Natural killer cell (primary cell): ENCODE measurements around the gene ONECUT1. TPM values are rescaled to one million over a fixed set of nuclear protein-coding genes. Genes with fewer than 3 reads are reported as not detected.

Experiments
- ATAC-seq, 3 donors: fragments of 150-1000 bp in 2 of 3; fragments of 200-7000 bp in 1 of 3; cut with Tn5 transposase; 1 replicate in 1 of 3; 2 replicates in 2 of 3; pipeline ENCODE4 v1.10.0; 2021; ENCODE audit warnings: mild to moderate bottlenecking in 2 of 3, moderate library complexity in 2 of 3
- DNase-seq, 2 donors: peaks; one replicate each; pipeline versions ENCODE4 v3.0.0 to v3.0.0-alpha.2; 2013 to 2021; ENCODE audit warnings: mixed read lengths in 1 of 2
- H3K27ac ChIP-seq: one replicate; pipeline ENCODE4 v1.5.1; 2013; ENCODE audit warnings: mild to moderate bottlenecking, low read length
- H3K27me3 ChIP-seq: one replicate; pipeline ENCODE4 v1.6.1; 2013; ENCODE audit warnings: low read length; ENCODE audit not compliant: control insufficient read depth, insufficient read depth
- H3K36me3 ChIP-seq: one replicate; pipeline ENCODE4 v1.6.1; 2013; ENCODE audit warnings: low read length; ENCODE audit not compliant: control insufficient read depth, insufficient read depth
- H3K4me1 ChIP-seq: one replicate; pipeline ENCODE4 v1.6.1; 2013; ENCODE audit warnings: low read length; ENCODE audit not compliant: control insufficient read depth, insufficient read depth
- H3K4me3 ChIP-seq: one replicate; pipeline ENCODE4 v1.5.1; 2013; ENCODE audit warnings: low read length
- H3K9me3 ChIP-seq: one replicate; pipeline ENCODE4 v1.6.1; 2013; ENCODE audit warnings: low read length; ENCODE audit not compliant: control insufficient read depth, insufficient read depth
- H3K27ac Mint-ChIP-seq, 2 donors: one replicate each; pipeline ENCODE4 v1.8.0; 2022; ENCODE audit warnings: mild to moderate bottlenecking in 2 of 2, mixed read lengths in 2 of 2, moderate library complexity in 1 of 2
- H3K27me3 Mint-ChIP-seq, 2 donors: one replicate each; pipeline ENCODE4 v1.8.0; 2022; ENCODE audit warnings: low read depth in 2 of 2, mixed read lengths in 2 of 2
- H3K36me3 Mint-ChIP-seq: one replicate; pipeline ENCODE4 v1.8.0; 2022; ENCODE audit warnings: mixed read lengths
- H3K4me1 Mint-ChIP-seq, 2 donors: one replicate each; pipeline ENCODE4 v1.8.0; 2022; ENCODE audit warnings: mixed read lengths in 2 of 2
- H3K4me3 Mint-ChIP-seq: one replicate; pipeline ENCODE4 v1.8.0; 2022; ENCODE audit warnings: mild to moderate bottlenecking, moderate library complexity, mixed read lengths
- H3K9me3 Mint-ChIP-seq, 2 donors: one replicate each; pipeline ENCODE4 v1.8.0; 2022; ENCODE audit warnings: mixed read lengths in 2 of 2
- CTCF ChIP-seq: fragments of 200-600 bp; IDR thresholded peaks from one replicate; pipeline ENCODE4 v1.8.0; 2022; ENCODE audit warnings: antibody characterized with exemption
- WGBS: methylation state at CpG from one replicate; pipeline ENCODE4 v1.1.7; 2013; ENCODE audit warnings: missing lambda C conversion rate; ENCODE audit not compliant: insufficient coverage; 5-methylcytosine and 5-hydroxymethylcytosine counted together
- intact Hi-C: fragments of 100-400 bp; cut with micrococcal nuclease; formaldehyde crosslinking; loops from one replicate; pipeline ENCODE4 v1.14.2; 2022
- total RNA-seq, 4 donors: library from RNA; stranded (reverse); fragments of 120-200 nt in 1 of 4; gene quantifications; one replicate each; pipeline versions ENCODE4 v1.2.3 to v1.2.4, GENCODE V29; 2013 to 2022

Gene ONECUT1
- total RNA-seq, 3 donors from 2014 or later (not counting 1 experiment from before 2014, with no cell fraction given): not detected

GRCh38 chr15:52731004-52731403 lies 59.1 kb downstream of the ONECUT1 start:
- peaks cover 6 to 8% of the 10 kb centered on the region in 2 donors for H3K4me1 Mint-ChIP-seq
- Histone ChIP-seq H3K4me1 (no peaks in the 10 kb centered on the region), H3K27me3 (no peaks in the 10 kb centered on the region), H3K9me3 (no peaks in the 10 kb centered on the region), H3K36me3 (no peaks in the 10 kb centered on the region), H3K4me3 (no peak overlapping the region), H3K27ac (no peak overlapping the region)
- peaks cover 3 to 8% of the 10 kb centered on the region in 2 donors for H3K27me3 Mint-ChIP-seq
- H3K9me3 Mint-ChIP-seq: no peaks in the 10 kb centered on the region
- intact Hi-C loops: loop anchor here (10.0 kb wide), 2 partner anchors 126 to 206 kb away; partner anchors contain the start of gene MYO5A
- ATAC-seq (no peak), DNase-seq (no peak)
- no peak for TF ChIP-seq CTCF
- 63% methylated on average over 3 of the region's 3 CpGs for WGBS
- H3K27ac Mint-ChIP-seq: no peak overlapping the region
- no peaks in the 10 kb centered on the region for H3K36me3 Mint-ChIP-seq
- no peak overlapping the region for H3K4me3 Mint-ChIP-seq

DNA sequence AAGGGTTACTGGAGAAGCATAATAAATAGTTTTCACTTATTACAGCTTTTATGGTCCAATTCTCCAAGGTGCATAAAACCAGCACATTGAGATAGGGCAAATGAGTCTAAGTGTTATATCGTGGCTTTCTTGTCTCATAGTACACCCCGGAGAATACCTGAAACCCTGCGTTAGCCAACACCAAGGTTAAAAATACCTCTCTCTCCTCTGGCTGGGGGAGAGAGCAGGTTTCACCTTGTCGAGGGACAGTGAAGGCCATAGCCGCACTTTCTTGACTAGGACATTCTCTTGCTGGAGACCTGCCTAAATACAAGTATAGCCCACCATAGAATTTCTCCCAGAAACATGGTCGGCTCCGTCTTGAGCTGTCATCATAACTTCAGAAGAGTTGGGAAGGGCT lies 59.5 kb downstream of the ONECUT1 start:
- Histone ChIP-seq H3K27ac (no peak overlapping the region), H3K4me1 (no peaks in the 10 kb centered on the region), H3K36me3 (no peaks in the 10 kb centered on the region), H3K27me3 (no peaks in the 10 kb centered on the region), H3K4me3 (no peak overlapping the region), H3K9me3 (no peaks in the 10 kb centered on the region)
- Mint-ChIP-seq H3K27me3 (peaks cover 3 to 8% of the 10 kb centered on the region in 2 donors), H3K36me3 (no peaks in the 10 kb centered on the region), H3K9me3 (no peaks in the 10 kb centered on the region), H3K27ac (no peak overlapping the region), H3K4me1 (peaks cover 6 to 8% of the 10 kb centered on the region in 2 donors), H3K4me3 (no peak overlapping the region)
- ATAC-seq (no peak), DNase-seq (no peak)
- no peak for TF ChIP-seq CTCF
- intact Hi-C loops: loop anchor here (10.0 kb wide), 2 partner anchors 126 to 206 kb away; partner anchors contain the start of gene MYO5A
- 95% methylated on average over 7 of the region's 7 CpGs for WGBS

DNA sequence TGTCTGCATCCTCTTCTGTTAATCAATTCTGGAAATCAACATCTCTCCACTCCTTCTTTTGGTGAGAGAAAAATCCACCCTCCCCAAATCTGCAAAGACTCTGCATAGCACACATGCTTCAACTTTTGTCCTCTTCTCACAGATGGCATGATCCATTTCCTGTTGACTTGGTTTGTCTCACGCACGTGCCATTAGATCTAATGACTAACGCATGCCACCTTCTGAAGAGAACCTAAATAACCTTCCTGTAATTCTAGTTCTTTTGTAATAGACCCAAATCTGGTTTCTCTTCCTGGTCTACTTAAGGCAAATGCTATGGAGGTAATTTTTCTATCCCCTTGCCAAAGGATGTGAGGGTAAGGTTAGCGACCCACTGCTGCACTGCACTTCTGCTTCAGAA lies 60.0 kb downstream of the ONECUT1 start:
- peak overlapping the region in 1 of 2 donors; percentile 55 for H3K27ac Mint-ChIP-seq
- H3K4me3 Mint-ChIP-seq: no peak overlapping the region
- H3K4me3 ChIP-seq: no peak overlapping the region
- no peaks in the 10 kb centered on the region for H3K36me3 Mint-ChIP-seq
- no peak overlapping the region for H3K27ac ChIP-seq
- H3K4me1 Mint-ChIP-seq: peaks cover 6 to 8% of the 10 kb centered on the region in 2 donors
- H3K27me3 Mint-ChIP-seq: peaks cover 3 to 8% of the 10 kb centered on the region in 2 donors
- H3K36me3 ChIP-seq: no peaks in the 10 kb centered on the region
- ATAC-seq (peak; percentile 69 to 84 (median 73)), DNase-seq (peak in 1 of 2 donors; percentile 82)
- no peaks in the 10 kb centered on the region for H3K27me3 ChIP-seq
- TF ChIP-seq CTCF: no peak
- no peaks in the 10 kb centered on the region for H3K9me3 Mint-ChIP-seq
- H3K9me3 ChIP-seq: no peaks in the 10 kb centered on the region
- intact Hi-C loops: loop anchor here (10.0 kb wide), 2 partner anchors 125 to 205 kb away; partner anchors contain the start of gene MYO5A
- 28% methylated on average over 4 of the region's 4 CpGs for WGBS
- no peaks in the 10 kb centered on the region for H3K4me1 ChIP-seq

DNA sequence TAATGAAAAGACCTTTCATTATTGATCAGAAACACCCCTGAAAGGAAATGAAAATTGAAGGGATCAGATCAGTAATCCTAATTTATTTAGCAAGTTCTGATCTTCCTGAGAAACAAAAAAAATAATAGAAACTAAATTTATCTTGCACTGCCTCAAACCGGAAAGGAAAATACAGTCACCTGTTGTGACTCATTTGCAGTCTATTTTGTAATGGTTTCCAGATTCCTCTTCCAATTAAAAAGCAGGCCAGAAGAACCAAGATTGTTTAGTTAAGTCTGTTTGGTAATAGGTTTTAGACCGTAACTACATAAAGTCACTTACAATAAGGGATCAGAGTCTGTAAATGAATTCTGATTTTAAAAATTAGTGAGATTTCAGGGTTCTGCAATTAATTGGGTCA lies 61.2 kb downstream of the ONECUT1 start:
- no peak overlapping the region for H3K4me3 Mint-ChIP-seq
- Histone ChIP-seq H3K4me3 (no peak overlapping the region), H3K4me1 (no peaks in the 10 kb centered on the region), H3K9me3 (no peaks in the 10 kb centered on the region), H3K27ac (no peak overlapping the region), H3K36me3 (no peaks in the 10 kb centered on the region), H3K27me3 (no peaks in the 10 kb centered on the region)
- peaks cover 5 to 13% of the 10 kb centered on the region in 2 donors for H3K27me3 Mint-ChIP-seq
- H3K9me3 Mint-ChIP-seq: no peaks in the 10 kb centered on the region
- intact Hi-C loops: no loop called here
- peaks cover 6 to 8% of the 10 kb centered on the region in 2 donors for H3K4me1 Mint-ChIP-seq
- H3K27ac Mint-ChIP-seq: no peak overlapping the region
- no peaks in the 10 kb centered on the region for H3K36me3 Mint-ChIP-seq
- WGBS: no CpG with 5 or more reads among the region's 2 CpGs
- no peak for TF ChIP-seq CTCF
- ATAC-seq (no peak), DNase-seq (no peak)
